Type B pancreatic cell (in vitro differentiated cells): ENCODE results near the gene SLC6A7. TPM values are rescaled to one million over a fixed set of nuclear protein-coding genes. Genes with fewer than 3 reads are reported as not detected.

Source experiments
- DNase-seq: peaks from one replicate; pipeline ENCODE4 v3.0.0; 2021; ENCODE audit warnings: mixed read lengths; ENCODE audit not compliant: unreplicated experiment; ENCODE audit errors: extremely low spot score
- H3K27ac Mint-ChIP-seq: 2 replicates; pipeline ENCODE4 v1.8.0; 2021; ENCODE audit warnings: mild to moderate bottlenecking, mixed read lengths
- H3K27me3 Mint-ChIP-seq: 2 replicates; pipeline ENCODE4 v1.8.0; 2021; ENCODE audit warnings: mixed read lengths
- H3K36me3 Mint-ChIP-seq: 2 replicates; pipeline ENCODE4 v1.8.0; 2021; ENCODE audit warnings: mixed read lengths
- H3K4me1 Mint-ChIP-seq: one replicate; pipeline ENCODE4 v1.8.0; 2021; ENCODE audit warnings: mixed read lengths; ENCODE audit not compliant: unreplicated experiment
- H3K4me3 Mint-ChIP-seq: 2 replicates; pipeline ENCODE4 v1.8.0; 2021; ENCODE audit warnings: mild to moderate bottlenecking, mixed read lengths
- H3K9me3 Mint-ChIP-seq: 2 replicates; pipeline ENCODE4 v1.8.0; 2021; ENCODE audit warnings: mixed read lengths
- CTCF ChIP-seq: fragments of 200-600 bp; sonication (generic); conservative IDR thresholded peaks from 2 replicates; pipeline ENCODE4 v1.5.0; 2021; ENCODE audit warnings: antibody characterized with exemption, mild to moderate bottlenecking
- total RNA-seq: library from RNA; stranded (reverse); gene quantifications from 2 replicates; pipeline ENCODE4 v1.2.1, GENCODE V29; 2021; ENCODE audit warnings: low replicate concordance

SLC6A7 gene
- total RNA-seq, 1 donor from 2014 or later, result 0.10 TPM

- TF ChIP-seq CTCF, result no peak
- peaks cover 46% of the 10 kb centered on the region for H3K27me3 Mint-ChIP-seq
- H3K36me3 Mint-ChIP-seq, result no peaks in the 10 kb centered on the region
- H3K9me3 Mint-ChIP-seq, result no peaks in the 10 kb centered on the region
- no peak for DNase-seq
- peaks cover 6% of the 10 kb centered on the region for H3K4me1 Mint-ChIP-seq
- no peak overlapping the region for H3K4me3 Mint-ChIP-seq
- H3K27ac Mint-ChIP-seq, result no peak overlapping the region
Observed at GRCh38 chr5:150196986-150197385, 7.1 kb downstream of the SLC6A7 start.

- TF ChIP-seq CTCF, result no peak
- Mint-ChIP-seq H3K36me3 (no peaks in the 10 kb centered on the region), H3K9me3 (no peaks in the 10 kb centered on the region), H3K4me3 (no peak overlapping the region), H3K4me1 (peaks cover 6% of the 10 kb centered on the region), H3K27ac (no peak overlapping the region), H3K27me3 (peaks cover 41% of the 10 kb centered on the region)
- no peak for DNase-seq
Observed at GRCh38 chr5:150197476-150197875, 7.6 kb downstream of the SLC6A7 start.

GRCh38 chr5:150202501-150202900 is 12.6 kb downstream of the SLC6A7 start:
- Mint-ChIP-seq H3K4me1 (no peaks in the 10 kb centered on the region), H3K27me3 (peaks cover 22% of the 10 kb centered on the region), H3K36me3 (no peaks in the 10 kb centered on the region), H3K4me3 (no peak overlapping the region), H3K27ac (no peak overlapping the region), H3K9me3 (no peaks in the 10 kb centered on the region)
- no peak for DNase-seq
- TF ChIP-seq CTCF, result no peak

- Mint-ChIP-seq H3K27ac (no peak overlapping the region), H3K4me1 (peaks cover 5% of the 10 kb centered on the region), H3K36me3 (no peaks in the 10 kb centered on the region), H3K4me3 (no peak overlapping the region), H3K9me3 (no peaks in the 10 kb centered on the region), H3K27me3 (peaks cover 14% of the 10 kb centered on the region)
- TF ChIP-seq CTCF, result no peak
- no peak for DNase-seq
Observed at GRCh38 chr5:150203832-150204589, 14.1 kb downstream of the SLC6A7 start.

- H3K36me3 Mint-ChIP-seq, result no peaks in the 10 kb centered on the region
- no peak overlapping the region for H3K4me3 Mint-ChIP-seq
- no peak for TF ChIP-seq CTCF
- no peaks in the 10 kb centered on the region for H3K9me3 Mint-ChIP-seq
- DNase-seq, result no peak
- no peak overlapping the region for H3K27ac Mint-ChIP-seq
- H3K4me1 Mint-ChIP-seq, result peaks cover 5% of the 10 kb centered on the region
- peaks cover 9% of the 10 kb centered on the region for H3K27me3 Mint-ChIP-seq
Observed at GRCh38 chr5:150204590-150204960, 14.7 kb downstream of the SLC6A7 start.
